ENCODE data around the gene TRIM7. TPM values are rescaled to one million over a fixed set of nuclear protein-coding genes. Genes with fewer than 3 reads are reported as not detected.

TRIM7 gene
- total and polyA plus RNA-seq, 2 of the 4 experiments (the other 2 are of a cell fraction) = 0.54 to 1.0 TPM

DNA sequence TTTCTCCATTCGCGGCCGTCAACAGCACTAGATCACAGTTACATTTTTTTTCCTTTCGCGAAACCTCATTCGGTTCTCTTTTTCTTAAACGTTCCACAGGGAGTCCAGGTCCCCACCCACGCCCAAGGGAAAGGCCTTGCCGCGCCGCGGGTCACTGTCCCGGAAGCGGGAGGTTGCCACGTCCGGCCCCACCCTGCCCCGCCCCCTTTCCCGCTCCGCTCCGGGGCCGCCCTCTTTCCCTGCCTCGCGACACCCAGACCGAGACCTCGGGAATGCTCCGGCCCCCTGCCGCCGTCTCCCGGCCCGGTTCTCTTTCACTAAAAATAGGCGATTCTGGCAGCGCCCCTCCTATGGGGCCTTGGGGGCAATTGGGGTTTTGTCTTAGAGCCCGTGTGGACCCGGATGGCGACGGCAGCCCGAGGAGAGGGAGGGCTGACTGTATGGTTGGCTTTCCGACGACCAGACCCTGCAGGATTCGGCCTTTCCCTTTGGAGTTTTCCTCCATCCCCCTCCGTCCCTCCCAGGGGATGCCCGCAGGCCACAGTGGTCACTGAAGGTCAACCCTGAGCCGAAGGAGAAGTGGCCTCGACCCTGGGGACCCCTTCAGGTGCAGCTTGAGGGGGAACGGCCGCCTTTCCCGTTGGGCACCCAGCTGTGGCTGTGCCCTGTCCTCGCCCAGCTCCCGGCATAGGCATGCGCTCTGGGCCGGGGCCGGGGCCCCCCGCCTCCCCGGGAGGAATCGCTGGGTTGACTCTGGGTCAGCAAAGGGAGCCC is 41.5 kb upstream of the TRIM7 start:
- Histone ChIP-seq H3K79me1 (ENCODE audit: low read depth in 1 of 2, low read length in 2 of 2) (peaks cover 11 to 60% of the 10 kb centered on the region in 2 experiments), H3K9me3 (ENCODE audit: control insufficient read depth, insufficient read depth, low read length) (no peaks in the 10 kb centered on the region), H2AK9ac (replicated peaks; ENCODE audit: low read depth, low read length, poor library complexity) (peak overlapping the region; percentile 100), H4K5ac (ENCODE audit: low read depth, low read length) (peak overlapping the region; percentile 98), H3K27ac (ENCODE audit: insufficient read depth, low read length) (peak overlapping the region; percentile 98), H3K36me3 (ENCODE audit: control insufficient read depth, insufficient read depth, low read length) (peaks cover 24% of the 10 kb centered on the region), H2AFZ (replicated peaks; ENCODE audit: low read length, poor library complexity) (peak overlapping the region; percentile 92), H3K4me3 (ENCODE audit: insufficient read depth, low read depth, low read length) (peak overlapping the region; percentile 86), H3K4me1 (ENCODE audit: control insufficient read depth, insufficient read depth, low read length) (peaks cover 18% of the 10 kb centered on the region), H3K9me1 (ENCODE audit: insufficient read depth, low read length) (peaks cover 26% of the 10 kb centered on the region), H3K23ac (ENCODE audit: low read depth, low read length) (peak overlapping the region; percentile 91), H4K8ac (ENCODE audit: low read depth in 2 of 2, low read length in 2 of 2) (peak overlapping the region; percentile 98 to 99), H2AK5ac (ENCODE audit: low read depth, low read length) (peak overlapping the region; percentile 99), H3K9ac (ENCODE audit: low read depth, low read length) (peak overlapping the region; percentile 98), H2BK20ac (ENCODE audit: low read depth, low read length) (no peak overlapping the region), H3K27me3 (ENCODE audit: control insufficient read depth, insufficient read depth, low read length) (no peaks in the 10 kb centered on the region), H3K4me2 (ENCODE audit: low read depth, low read length) (peak overlapping the region; percentile 93), H3K18ac (ENCODE audit: low read depth, low read length) (peak overlapping the region; percentile 70), H2BK15ac (ENCODE audit: low read depth, low read length) (0 out of 3 replicates have a peak overlapping the region, but pooled peaks have one; percentile 12), H3K56ac (ENCODE audit: extremely low read depth, insufficient read depth, low read length) (peak overlapping the region; percentile 91), H4K20me1 (ENCODE audit: insufficient read depth, low read length) (peaks cover 54% of the 10 kb centered on the region), H3K14ac (replicated peaks; ENCODE audit: low read depth, low read length) (peak overlapping the region; percentile 99), H2BK5ac (ENCODE audit: low read depth, low read length, poor library complexity, severe bottlenecking) (peak overlapping the region; percentile 92), H2BK120ac (ENCODE audit: low read depth, low read length) (peak overlapping the region; percentile 74), H3K4ac (ENCODE audit: low read depth, low read length) (peak overlapping the region; percentile 98), H4K91ac (ENCODE audit: insufficient read depth, low read depth, low read length) (peak overlapping the region; percentile 98)
- intact Hi-C loops (cut with micrococcal nuclease) = loop anchor here (1.0 kb wide), 2 partner anchors 15 to 55 kb away; partner anchors contain the start of gene TRIM52
- BruUV-seq (replicated peaks) = TSS peak; percentile 40
- POLR2A ChIA-PET (ENCODE audit: unreplicated experiment) = no interaction called here
- DNase-seq = peak; percentile 78
- dilution Hi-C loops (cut with HindIII; ENCODE audit: low sequenced_read_pairs, unreplicated experiment) = no loop called here
- ATAC-seq (ENCODE audit: low read depth) = peak; percentile 67
- in situ Hi-C loops (cut with MboI; ENCODE audit: low sequenced_read_pairs) = no loop called here
- 2% methylated on average over 19 of the region's 55 CpGs; no CpG with 5 or more reads in 1 of the 2 experiments for WGBS, 2 experiments (ENCODE audit: extremely low coverage in 2 of 2, insufficient read length in 1 of 2)
- CTCF ChIA-PET = no interaction called here
- peak; percentile 59; the same call in 1 of the 2 replicates for TF ChIP-seq MAZ (IDR thresholded peaks at IDR 0.05; ENCODE audit: borderline replicate concordance, low read depth, low read length)
- TF ChIP-seq, protein P1, sequence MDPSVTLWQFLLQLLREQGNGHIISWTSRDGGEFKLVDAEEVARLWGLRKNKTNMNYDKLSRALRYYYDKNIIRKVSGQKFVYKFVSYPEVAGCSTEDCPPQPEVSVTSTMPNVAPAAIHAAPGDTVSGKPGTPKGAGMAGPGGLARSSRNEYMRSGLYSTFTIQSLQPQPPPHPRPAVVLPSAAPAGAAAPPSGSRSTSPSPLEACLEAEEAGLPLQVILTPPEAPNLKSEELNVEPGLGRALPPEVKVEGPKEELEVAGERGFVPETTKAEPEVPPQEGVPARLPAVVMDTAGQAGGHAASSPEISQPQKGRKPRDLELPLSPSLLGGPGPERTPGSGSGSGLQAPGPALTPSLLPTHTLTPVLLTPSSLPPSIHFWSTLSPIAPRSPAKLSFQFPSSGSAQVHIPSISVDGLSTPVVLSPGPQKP (IDR thresholded peaks at IDR 0.05; ENCODE audit: borderline replicate concordance, low read depth, low read length) = no peak
- TF ChIP-seq NFE2L2 (IDR thresholded peaks at IDR 0.05; ENCODE audit: low read depth, low read length) = no peak
- no peak for TF ChIP-seq MAFK (IDR thresholded peaks at IDR 0.05; ENCODE audit: low read depth, low read length)
- TF ChIP-seq BHLHE40 (IDR thresholded peaks at IDR 0.05; ENCODE audit: low read depth, low read length) = no peak
- TF ChIP-seq RCOR1 (IDR thresholded peaks at IDR 0.05; ENCODE audit: insufficient replicate concordance, low read length) = no peak
- TF ChIP-seq RAD21 (IDR thresholded peaks at IDR 0.05; ENCODE audit: low read length) = no peak
- no peak for TF ChIP-seq SMC3 (IDR thresholded peaks at IDR 0.05; ENCODE audit: low read depth, low read length)
- peak; percentile 12; the same call in 1 of the 2 replicates for TF ChIP-seq MXI1 (IDR thresholded peaks at IDR 0.05; ENCODE audit: borderline replicate concordance, low read depth, low read length)
- peak; percentile 78 for TF ChIP-seq POLR2A (IDR thresholded peaks at IDR 0.05; ENCODE audit: low read depth, low read length)
- no peak for TF ChIP-seq FOS (IDR thresholded peaks at IDR 0.05; ENCODE audit: low read depth, low read length)
- TF ChIP-seq CHD1 (IDR thresholded peaks at IDR 0.05; ENCODE audit: low read depth, low read length) = no peak
- TF ChIP-seq, protein P2, sequence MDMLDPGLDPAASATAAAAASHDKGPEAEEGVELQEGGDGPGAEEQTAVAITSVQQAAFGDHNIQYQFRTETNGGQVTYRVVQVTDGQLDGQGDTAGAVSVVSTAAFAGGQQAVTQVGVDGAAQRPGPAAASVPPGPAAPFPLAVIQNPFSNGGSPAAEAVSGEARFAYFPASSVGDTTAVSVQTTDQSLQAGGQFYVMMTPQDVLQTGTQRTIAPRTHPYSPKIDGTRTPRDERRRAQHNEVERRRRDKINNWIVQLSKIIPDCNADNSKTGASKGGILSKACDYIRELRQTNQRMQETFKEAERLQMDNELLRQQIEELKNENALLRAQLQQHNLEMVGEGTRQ (IDR thresholded peaks at IDR 0.05; ENCODE audit: low read depth, low read length) = no peak
- TF ChIP-seq, protein P3, sequence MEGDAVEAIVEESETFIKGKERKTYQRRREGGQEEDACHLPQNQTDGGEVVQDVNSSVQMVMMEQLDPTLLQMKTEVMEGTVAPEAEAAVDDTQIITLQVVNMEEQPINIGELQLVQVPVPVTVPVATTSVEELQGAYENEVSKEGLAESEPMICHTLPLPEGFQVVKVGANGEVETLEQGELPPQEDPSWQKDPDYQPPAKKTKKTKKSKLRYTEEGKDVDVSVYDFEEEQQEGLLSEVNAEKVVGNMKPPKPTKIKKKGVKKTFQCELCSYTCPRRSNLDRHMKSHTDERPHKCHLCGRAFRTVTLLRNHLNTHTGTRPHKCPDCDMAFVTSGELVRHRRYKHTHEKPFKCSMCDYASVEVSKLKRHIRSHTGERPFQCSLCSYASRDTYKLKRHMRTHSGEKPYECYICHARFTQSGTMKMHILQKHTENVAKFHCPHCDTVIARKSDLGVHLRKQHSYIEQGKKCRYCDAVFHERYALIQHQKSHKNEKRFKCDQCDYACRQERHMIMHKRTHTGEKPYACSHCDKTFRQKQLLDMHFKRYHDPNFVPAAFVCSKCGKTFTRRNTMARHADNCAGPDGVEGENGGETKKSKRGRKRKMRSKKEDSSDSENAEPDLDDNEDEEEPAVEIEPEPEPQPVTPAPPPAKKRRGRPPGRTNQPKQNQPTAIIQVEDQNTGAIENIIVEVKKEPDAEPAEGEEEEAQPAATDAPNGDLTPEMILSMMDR (conservative IDR thresholded peaks at IDR 0.05; ENCODE audit: low read depth, low read length) = no peak

All from IMR-90 (cell line).